SK-N-SH (cell line): ENCODE measurements around the gene PTPN14.

ENCODE experiments used
- EP300 ChIP-seq, 2 experiments: IDR thresholded peaks; 2 replicates each; pipeline versions ENCODE4 v1.4.0 to v1.6.1; 2012; ENCODE audit warnings: borderline replicate concordance in 1 of 2, low read depth in 1 of 2, low read length in 1 of 2
- EZH2phosphoT487 ChIP-seq: fragments of 200-600 bp; sonication (generic); IDR thresholded peaks from 2 replicates; pipeline ENCODE4 v1.6.1; 2017; ENCODE audit warnings: low read depth, mixed run types, mild to moderate bottlenecking, antibody characterized with exemption, moderate library complexity, borderline replicate concordance
- TF ChIP-seq, protein P1 (sequence below): fragments of 200-600 bp; sonication (generic); IDR thresholded peaks from 2 replicates; pipeline ENCODE4 v1.6.1; 2017; ENCODE audit warnings: antibody characterized with exemption, mild to moderate bottlenecking, moderate library complexity
- TF ChIP-seq, protein P2 (sequence below): IDR thresholded peaks from 2 replicates; pipeline ENCODE4 v1.4.0; 2012; ENCODE audit warnings: low read depth, borderline replicate concordance
- TF ChIP-seq, protein P3 (sequence below): fragments of 150-350 bp; IDR thresholded peaks from 2 replicates; pipeline ENCODE4 v1.6.1; 2016; ENCODE audit warnings: mild to moderate bottlenecking, low read depth, low read length

DNA sequence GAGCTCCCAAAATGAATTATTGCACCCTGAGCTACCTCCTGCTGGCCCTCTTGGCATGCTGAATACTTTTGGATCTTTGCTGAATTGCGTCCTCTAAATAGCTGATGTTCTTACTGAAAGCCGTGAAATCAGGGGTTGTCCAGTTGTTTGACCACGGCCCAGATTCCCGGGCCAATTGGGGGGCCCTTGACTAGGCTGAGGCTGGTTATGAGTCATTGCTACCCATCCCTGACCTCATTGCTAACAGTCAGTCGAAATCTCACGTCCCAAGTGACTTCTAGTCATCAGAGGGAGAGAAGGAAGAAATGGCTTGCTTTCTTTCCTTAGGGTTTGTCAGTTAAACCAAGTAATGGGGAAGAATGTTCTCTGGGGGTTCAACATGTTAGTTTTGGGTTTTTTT is 233.0 kb downstream of the PTPN14 start:
- TF ChIP-seq, protein P1, sequence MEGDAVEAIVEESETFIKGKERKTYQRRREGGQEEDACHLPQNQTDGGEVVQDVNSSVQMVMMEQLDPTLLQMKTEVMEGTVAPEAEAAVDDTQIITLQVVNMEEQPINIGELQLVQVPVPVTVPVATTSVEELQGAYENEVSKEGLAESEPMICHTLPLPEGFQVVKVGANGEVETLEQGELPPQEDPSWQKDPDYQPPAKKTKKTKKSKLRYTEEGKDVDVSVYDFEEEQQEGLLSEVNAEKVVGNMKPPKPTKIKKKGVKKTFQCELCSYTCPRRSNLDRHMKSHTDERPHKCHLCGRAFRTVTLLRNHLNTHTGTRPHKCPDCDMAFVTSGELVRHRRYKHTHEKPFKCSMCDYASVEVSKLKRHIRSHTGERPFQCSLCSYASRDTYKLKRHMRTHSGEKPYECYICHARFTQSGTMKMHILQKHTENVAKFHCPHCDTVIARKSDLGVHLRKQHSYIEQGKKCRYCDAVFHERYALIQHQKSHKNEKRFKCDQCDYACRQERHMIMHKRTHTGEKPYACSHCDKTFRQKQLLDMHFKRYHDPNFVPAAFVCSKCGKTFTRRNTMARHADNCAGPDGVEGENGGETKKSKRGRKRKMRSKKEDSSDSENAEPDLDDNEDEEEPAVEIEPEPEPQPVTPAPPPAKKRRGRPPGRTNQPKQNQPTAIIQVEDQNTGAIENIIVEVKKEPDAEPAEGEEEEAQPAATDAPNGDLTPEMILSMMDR: no peak
- TF ChIP-seq EP300 (IDR thresholded peaks at IDR 0.05; ENCODE audit: borderline replicate concordance in 1 of 2, low read depth in 1 of 2, low read length in 1 of 2) (no peak), EZH2phosphoT487 (no peak)
- TF ChIP-seq, protein P2, sequence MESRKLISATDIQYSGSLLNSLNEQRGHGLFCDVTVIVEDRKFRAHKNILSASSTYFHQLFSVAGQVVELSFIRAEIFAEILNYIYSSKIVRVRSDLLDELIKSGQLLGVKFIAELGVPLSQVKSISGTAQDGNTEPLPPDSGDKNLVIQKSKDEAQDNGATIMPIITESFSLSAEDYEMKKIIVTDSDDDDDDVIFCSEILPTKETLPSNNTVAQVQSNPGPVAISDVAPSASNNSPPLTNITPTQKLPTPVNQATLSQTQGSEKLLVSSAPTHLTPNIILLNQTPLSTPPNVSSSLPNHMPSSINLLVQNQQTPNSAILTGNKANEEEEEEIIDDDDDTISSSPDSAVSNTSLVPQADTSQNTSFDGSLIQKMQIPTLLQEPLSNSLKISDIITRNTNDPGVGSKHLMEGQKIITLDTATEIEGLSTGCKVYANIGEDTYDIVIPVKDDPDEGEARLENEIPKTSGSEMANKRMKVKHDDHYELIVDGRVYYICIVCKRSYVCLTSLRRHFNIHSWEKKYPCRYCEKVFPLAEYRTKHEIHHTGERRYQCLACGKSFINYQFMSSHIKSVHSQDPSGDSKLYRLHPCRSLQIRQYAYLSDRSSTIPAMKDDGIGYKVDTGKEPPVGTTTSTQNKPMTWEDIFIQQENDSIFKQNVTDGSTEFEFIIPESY: no peak
- TF ChIP-seq, protein P3, sequence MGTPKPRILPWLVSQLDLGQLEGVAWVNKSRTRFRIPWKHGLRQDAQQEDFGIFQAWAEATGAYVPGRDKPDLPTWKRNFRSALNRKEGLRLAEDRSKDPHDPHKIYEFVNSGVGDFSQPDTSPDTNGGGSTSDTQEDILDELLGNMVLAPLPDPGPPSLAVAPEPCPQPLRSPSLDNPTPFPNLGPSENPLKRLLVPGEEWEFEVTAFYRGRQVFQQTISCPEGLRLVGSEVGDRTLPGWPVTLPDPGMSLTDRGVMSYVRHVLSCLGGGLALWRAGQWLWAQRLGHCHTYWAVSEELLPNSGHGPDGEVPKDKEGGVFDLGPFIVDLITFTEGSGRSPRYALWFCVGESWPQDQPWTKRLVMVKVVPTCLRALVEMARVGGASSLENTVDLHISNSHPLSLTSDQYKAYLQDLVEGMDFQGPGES: no peak
